ENCODE measurements around the gene PLB1. TPM values are rescaled to one million over a fixed set of nuclear protein-coding genes. Genes with fewer than 3 reads are reported as not detected.

PLB1 gene
- total and polyA plus RNA-seq, 9 of the 15 experiments (the other 6 are each of a cell fraction or from before 2014, with no cell fraction given), result 0.01 to 0.09 (median 0.07) TPM; not detected in 2

- TF ChIP-seq XRCC5 (IDR thresholded peaks at IDR 0.05; ENCODE audit: low read depth, low read length) (no peak), BRD4 (IDR thresholded peaks at IDR 0.05) (no peak), NCOA1 (IDR thresholded peaks at IDR 0.05; ENCODE audit: low read depth) (peak; percentile 72; the same call in 1 of the 2 replicates), ZNF444 (CRISPR knock-in tag; IDR thresholded peaks at IDR 0.05) (no peak), NEUROD1 (IDR thresholded peaks at IDR 0.05; ENCODE audit: borderline replicate concordance, low read depth, low read length, partially characterized antibody) (no peak), CHD2 (IDR thresholded peaks at IDR 0.05; ENCODE audit: low read depth, low read length) (no peak), CREBBP (IDR thresholded peaks at IDR 0.05; ENCODE audit: low read depth, low read length) (no peak), GABPB1 (CRISPR knock-in tag; IDR thresholded peaks at IDR 0.05) (no peak), SRSF3 (IDR thresholded peaks at IDR 0.05; ENCODE audit: insufficient read depth, low read length) (no peak), KDM1A (IDR thresholded peaks at IDR 0.05) (peak; percentile 95 to 97), CBX1 (IDR thresholded peaks at IDR 0.05; ENCODE audit: low read depth) (no peak), ZNF436 (CRISPR knock-in tag; IDR thresholded peaks at IDR 0.05) (no peak), SMAD2 (IDR thresholded peaks at IDR 0.05; ENCODE audit: low read depth, low read length) (no peak), HIVEP1 (CRISPR knock-in tag; IDR thresholded peaks at IDR 0.05) (0 out of 2 replicates have a peak, but pooled peaks have one; percentile 61), PTTG1 (tag; IDR thresholded peaks at IDR 0.05; ENCODE audit: low read depth) (no peak), MEF2D (tag; conservative IDR thresholded peaks at IDR 0.05; ENCODE audit: low read depth) (peak; percentile 76; the same call in 1 of the 2 replicates), ETS2 (tag; IDR thresholded peaks at IDR 0.05; ENCODE audit: borderline replicate concordance, poor library complexity, severe bottlenecking) (no peak), SMARCC2 (IDR thresholded peaks at IDR 0.05; ENCODE audit: low read depth) (peak; percentile 84; the same call in 1 of the 2 replicates), ZNF707 (CRISPR knock-in tag; conservative IDR thresholded peaks at IDR 0.05) (no peak), KLF1 (tag; IDR thresholded peaks at IDR 0.05) (peak; percentile 96), ZNF121 (CRISPR knock-in tag; conservative IDR thresholded peaks at IDR 0.05) (no peak), USF1 (CRISPR knock-in tag; IDR thresholded peaks at IDR 0.05) (no peak), FOXJ3 (CRISPR knock-in tag; IDR thresholded peaks at IDR 0.05) (no peak), CREB3 (tag; conservative IDR thresholded peaks at IDR 0.05; ENCODE audit: low read depth) (no peak), KLF6 (CRISPR knock-in tag; IDR thresholded peaks at IDR 0.05; ENCODE audit: borderline replicate concordance) (peak; percentile 68; the same call in 1 of the 2 replicates), TEAD2 (tag; IDR thresholded peaks at IDR 0.05) (peak; percentile 68; the same call in 1 of the 2 replicates), ZHX1 (conservative IDR thresholded peaks at IDR 0.05; ENCODE audit: low read length) (no peak), LEF1 (IDR thresholded peaks at IDR 0.05) (peak; percentile 67; the same call in 1 of the 2 replicates)
These were observed 21.1 kb downstream of the PLB1 start (continued) for GRCh38 chr2:28516950-28517349.

All from K562 (cell line).